Adrenal gland (tissue), 5 donors: Measurements from ENCODE around the gene TAP2.

Source experiments
- CTCF ChIP-seq, 6 experiments: fragments of 450-650 bp in 4 of 6; fragments of 200-600 bp in 2 of 6; sonication (generic) in 1 of 6; IDR thresholded peaks; 1 replicate in 5 of 6; 2 replicates in 1 of 6; pipeline versions ENCODE4 v1.5.1 to v1.8.0; 2016 to 2021; ENCODE audit warnings: antibody characterized with exemption in 6 of 6, mild to moderate bottlenecking in 2 of 6, moderate library complexity in 1 of 6
- POLR2A ChIP-seq, 2 donors: fragments of 450-650 bp; IDR thresholded peaks; one replicate each; pipeline ENCODE4 v1.6.1; 2017; ENCODE audit warnings: antibody characterized with exemption in 2 of 2, mild to moderate bottlenecking in 2 of 2, moderate library complexity in 1 of 2
- donor health status: DM: no; HTN: no; CAD: no.

GRCh38 chr6:32867554-32868256 is 29.2 kb upstream of the TAP2 start:
- no peak for TF ChIP-seq CTCF (IDR thresholded peaks at IDR 0.05)
- no peak for TF ChIP-seq POLR2A (IDR thresholded peaks at IDR 0.05)
